ENCODE results near the gene CISTR. TPM values are rescaled to one million over a fixed set of nuclear protein-coding genes. Genes with fewer than 3 reads are reported as not detected.

Gene CISTR
- total and polyA plus RNA-seq, 8 donors, result not detected

GRCh38 chr12:53714004-53714403 lies 37.8 kb downstream of the CISTR start:
- Histone ChIP-seq H3K9me3 (no peaks in the 10 kb centered on the region), H3K36me3 (peaks cover 36 to 80% (median 79%) of the 10 kb centered on the region in 4 donors), H3K27ac (no peak overlapping the region), H3K27me3 (no peaks in the 10 kb centered on the region), H3K4me1 (peaks cover 0 to 5% (median 0%) of the 10 kb centered on the region in 4 donors), H3K4me3 (no peak overlapping the region)
- no peak for DNase-seq
- intact Hi-C loops (cut with DNase I; ENCODE audit: low total_unique reads), result no loop called here
- 90 to 98% (median 97%) methylated on average over 4 of the region's 4 CpGs for WGBS, 5 donors
- TF ChIP-seq POLR2A (IDR thresholded peaks at IDR 0.05), result no peak
- no peak for TF ChIP-seq CTCF (IDR thresholded peaks at IDR 0.05)
- no peak for TF ChIP-seq POLR2AphosphoS5 (IDR thresholded peaks at IDR 0.05)
- TF ChIP-seq EP300 (IDR thresholded peaks at IDR 0.05), result no peak

DNA sequence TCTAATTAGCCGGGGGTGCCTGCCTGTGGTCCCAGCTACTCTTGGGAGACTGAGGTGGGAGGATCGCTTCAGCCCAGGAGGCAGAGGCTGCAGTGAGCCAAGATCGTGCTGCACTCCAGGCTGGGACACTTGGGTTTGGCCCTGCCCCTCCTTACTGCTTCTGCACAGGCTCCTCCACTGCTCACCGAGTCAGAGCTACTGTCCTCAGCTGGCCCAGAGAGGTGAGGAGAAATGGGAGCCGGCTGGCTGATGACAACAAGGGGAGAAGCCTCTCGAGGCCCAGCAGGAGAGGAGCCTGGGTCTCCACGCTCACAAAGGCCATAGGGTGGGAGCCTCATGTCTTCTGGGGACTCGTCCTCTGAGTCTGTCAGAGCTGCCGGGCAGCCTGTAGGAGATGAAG lies 38.3 kb downstream of the CISTR start:
- H3K4me3 ChIP-seq, result no peak overlapping the region
- H3K27me3 ChIP-seq, result no peaks in the 10 kb centered on the region
- no peaks in the 10 kb centered on the region for H3K9me3 ChIP-seq
- WGBS, 5 donors, result 82 to 92% (median 88%) methylated on average over 7 to 9 of the region's 9 CpGs
- H3K36me3 ChIP-seq, result peaks cover 33 to 75% (median 74%) of the 10 kb centered on the region in 4 donors
- DNase-seq, result no peak
- no peak overlapping the region for H3K27ac ChIP-seq
- intact Hi-C loops (cut with DNase I; ENCODE audit: low total_unique reads), result no loop called here
- peaks cover 0 to 5% (median 0%) of the 10 kb centered on the region in 4 donors for H3K4me1 ChIP-seq
- TF ChIP-seq CTCF (IDR thresholded peaks at IDR 0.05), result no peak
- no peak for TF ChIP-seq EP300 (IDR thresholded peaks at IDR 0.05)
- no peak for TF ChIP-seq POLR2AphosphoS5 (IDR thresholded peaks at IDR 0.05)
- no peak for TF ChIP-seq POLR2A (IDR thresholded peaks at IDR 0.05)

GRCh38 chr12:53712059-53712643 lies 39.6 kb downstream of the CISTR start:
- H3K4me3 ChIP-seq, result no peak overlapping the region
- H3K27ac ChIP-seq, result no peak overlapping the region
- no peaks in the 10 kb centered on the region for H3K9me3 ChIP-seq
- intact Hi-C loops (cut with DNase I; ENCODE audit: low total_unique reads), result no loop called here
- 73 to 82% (median 73%) methylated on average over 7 to 8 of the region's 8 CpGs for WGBS, 5 donors
- peaks cover 0 to 5% (median 0%) of the 10 kb centered on the region in 4 donors for H3K4me1 ChIP-seq
- H3K36me3 ChIP-seq, result peaks cover 33 to 62% (median 60%) of the 10 kb centered on the region in 4 donors
- peak in 1 of 2 donors; percentile 27 for DNase-seq
- peaks cover 0 to 8% (median 7%) of the 10 kb centered on the region in 3 donors for H3K27me3 ChIP-seq
- no peak for TF ChIP-seq EP300 (IDR thresholded peaks at IDR 0.05)

GRCh38 chr12:53710091-53710490 lies 41.7 kb downstream of the CISTR start:
- H3K4me1 ChIP-seq, result peaks cover 0 to 5% (median 0%) of the 10 kb centered on the region in 4 donors
- WGBS, 5 donors, result 24 to 43% (median 37%) methylated on average over 6 of the region's 6 CpGs
- H3K27me3 ChIP-seq, result peaks cover 0 to 27% (median 11%) of the 10 kb centered on the region in 3 donors
- H3K36me3 ChIP-seq, result peaks cover 19 to 41% (median 39%) of the 10 kb centered on the region in 4 donors
- TF ChIP-seq EP300 (IDR thresholded peaks at IDR 0.05), result no peak
- TF ChIP-seq POLR2AphosphoS5 (IDR thresholded peaks at IDR 0.05), result no peak
- no peak for TF ChIP-seq POLR2A (IDR thresholded peaks at IDR 0.05)
- no peak for TF ChIP-seq CTCF (IDR thresholded peaks at IDR 0.05)
- intact Hi-C loops (cut with DNase I; ENCODE audit: low total_unique reads), result no loop called here
- H3K9me3 ChIP-seq, result no peaks in the 10 kb centered on the region
- no peak overlapping the region for H3K4me3 ChIP-seq
- no peak overlapping the region for H3K27ac ChIP-seq
- no peak for DNase-seq

DNA sequence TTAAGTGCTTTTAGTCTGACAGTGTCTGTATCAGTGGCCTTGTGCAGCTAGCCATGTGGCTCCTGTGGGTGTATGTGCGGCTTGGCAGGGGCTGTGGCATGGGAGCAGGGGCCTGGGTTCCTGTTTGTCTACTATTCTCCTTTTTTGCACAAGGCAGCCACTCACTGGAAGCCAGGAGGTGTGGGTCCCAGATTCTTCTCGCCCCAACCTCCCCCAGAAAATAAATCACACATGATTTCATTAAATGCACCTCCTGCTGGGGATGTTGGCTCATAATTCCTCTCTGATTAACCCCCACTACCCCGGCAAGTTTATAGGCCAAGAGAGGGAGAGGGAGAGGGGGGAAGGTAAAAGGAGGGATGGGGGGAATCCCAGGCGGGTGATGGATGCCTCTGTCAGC lies 42.1 kb downstream of the CISTR start:
- 28 to 50% (median 40%) methylated on average over 4 of the region's 4 CpGs for WGBS, 5 donors

More for the DNA sequence above, 42.1 kb downstream of the CISTR start:
- no peak overlapping the region for H3K27ac ChIP-seq
- H3K4me1 ChIP-seq, result peaks cover 0 to 5% (median 0%) of the 10 kb centered on the region in 4 donors
- H3K4me3 ChIP-seq, result no peak overlapping the region
- peaks cover 0 to 31% (median 15%) of the 10 kb centered on the region in 3 donors for H3K27me3 ChIP-seq
- TF ChIP-seq POLR2A (IDR thresholded peaks at IDR 0.05), result no peak
- no peak for TF ChIP-seq POLR2AphosphoS5 (IDR thresholded peaks at IDR 0.05)
- no peak for TF ChIP-seq EP300 (IDR thresholded peaks at IDR 0.05)
- TF ChIP-seq CTCF (IDR thresholded peaks at IDR 0.05), result no peak
- H3K36me3 ChIP-seq, result peaks cover 15 to 37% (median 35%) of the 10 kb centered on the region in 4 donors
- no peaks in the 10 kb centered on the region for H3K9me3 ChIP-seq
- DNase-seq, result no peak
- intact Hi-C loops (cut with DNase I; ENCODE audit: low total_unique reads), result no loop called here

All from stomach (tissue), 9 donors.